Measurements from ENCODE around the gene TPRX1.
"Not testable (repeated sequence)": the region's sequence is repeated elsewhere in the genome, so short reads cannot be mapped to it uniquely, and the experiment has no call there.

Gene TPRX1, protein sequence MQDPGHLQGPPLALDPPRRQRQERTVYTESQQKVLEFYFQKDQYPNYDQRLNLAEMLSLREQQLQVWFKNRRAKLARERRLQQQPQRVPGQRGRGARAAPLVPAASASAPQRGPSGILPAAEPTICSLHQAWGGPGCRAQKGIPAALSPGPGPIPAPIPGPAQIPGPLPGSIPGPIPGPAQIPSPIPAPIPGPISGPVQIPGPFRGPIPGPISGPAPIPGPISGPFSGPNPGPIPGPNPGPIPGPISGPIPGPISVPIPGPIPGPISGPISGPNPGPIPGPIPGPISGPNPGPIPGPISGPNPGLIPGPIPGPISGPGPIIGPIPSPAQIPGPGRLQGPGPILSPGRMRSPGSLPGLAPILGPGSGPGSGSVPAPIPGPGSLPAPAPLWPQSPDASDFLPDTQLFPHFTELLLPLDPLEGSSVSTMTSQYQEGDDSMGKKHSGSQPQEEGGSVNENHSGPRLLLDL

DNA sequence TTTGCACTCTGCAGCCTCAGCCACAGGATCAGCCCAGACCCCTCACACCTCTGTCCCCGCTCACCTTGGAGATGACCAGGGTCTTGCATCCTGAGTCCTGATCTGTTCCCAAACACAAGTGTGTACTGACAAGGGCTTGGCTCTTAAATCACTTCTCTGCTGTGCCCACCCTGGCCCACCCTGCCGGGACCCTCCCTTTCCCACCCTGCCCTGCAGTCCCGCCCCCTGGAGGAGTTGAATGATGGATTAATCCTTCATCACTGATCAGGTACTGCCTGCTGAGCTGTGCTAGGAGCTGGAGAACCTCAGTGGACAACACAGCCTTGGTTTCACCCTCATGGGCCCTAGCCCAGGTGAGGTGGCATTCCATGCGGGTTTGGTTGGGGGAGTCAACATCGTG, at the start of gene TPRX1:
Gene TPRX1 (minus strand): TSS at position 101 of the 400 bp plus-strand sequence. CDS start 12 bp downstream, at position 89.
- DNase-seq (ENCODE audit: low read depth), result not testable (repeated sequence)

DNA sequence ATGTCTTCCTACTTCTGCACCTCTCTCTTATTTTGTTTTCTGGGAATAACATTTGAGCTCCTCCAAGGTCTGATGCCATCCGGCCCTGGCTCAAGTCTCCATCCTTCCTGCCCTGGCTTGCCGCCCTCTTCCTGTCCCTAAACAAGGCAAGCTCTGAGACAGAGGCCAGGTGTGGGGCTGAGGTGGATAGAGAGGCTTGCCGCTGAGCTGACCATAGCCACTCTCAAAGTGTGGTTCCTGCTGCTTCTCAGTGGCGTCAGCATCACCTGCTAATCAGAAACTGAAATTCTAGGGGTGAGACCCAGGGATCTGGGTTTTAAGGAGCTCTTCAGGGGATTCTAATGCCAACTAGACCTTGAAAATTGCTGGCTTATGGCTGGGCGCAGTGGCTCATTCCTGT, 48.7 kb upstream of the TPRX1 start:
- no peak for DNase-seq (ENCODE audit: low read depth)

DNA sequence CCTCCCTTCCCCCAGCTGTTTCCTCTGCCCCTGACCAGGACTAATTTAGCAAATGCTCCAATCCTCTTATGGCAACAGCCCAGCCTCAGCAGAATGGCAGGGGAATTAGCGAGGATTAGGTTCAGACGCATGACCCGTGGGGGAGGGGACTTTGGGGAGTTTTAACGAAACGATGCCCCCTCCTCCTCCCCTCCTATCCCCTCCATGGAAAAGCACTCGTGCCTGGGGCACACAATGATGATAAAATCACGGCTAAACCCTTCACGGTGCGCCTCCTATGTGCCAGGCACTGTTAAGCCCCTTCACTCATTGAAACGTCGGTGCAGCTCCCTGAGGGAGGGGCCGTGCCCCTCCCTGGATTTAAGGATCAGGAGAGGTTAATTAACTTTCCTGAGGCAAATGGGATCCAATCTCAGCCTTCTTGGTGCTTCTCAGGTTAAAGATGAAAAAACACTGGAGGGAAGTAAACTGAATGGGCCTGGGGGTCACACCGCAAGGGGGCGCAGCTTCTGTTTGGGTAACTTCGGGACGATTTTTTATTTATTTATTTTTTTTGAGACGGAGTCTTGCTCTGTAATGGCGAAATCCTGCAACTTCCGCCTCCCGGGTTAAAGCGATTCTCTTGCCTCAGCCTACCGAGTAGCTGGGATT, 44.6 kb upstream of the TPRX1 start:
- DNase-seq (ENCODE audit: low read depth), result peak; percentile 26

DNA sequence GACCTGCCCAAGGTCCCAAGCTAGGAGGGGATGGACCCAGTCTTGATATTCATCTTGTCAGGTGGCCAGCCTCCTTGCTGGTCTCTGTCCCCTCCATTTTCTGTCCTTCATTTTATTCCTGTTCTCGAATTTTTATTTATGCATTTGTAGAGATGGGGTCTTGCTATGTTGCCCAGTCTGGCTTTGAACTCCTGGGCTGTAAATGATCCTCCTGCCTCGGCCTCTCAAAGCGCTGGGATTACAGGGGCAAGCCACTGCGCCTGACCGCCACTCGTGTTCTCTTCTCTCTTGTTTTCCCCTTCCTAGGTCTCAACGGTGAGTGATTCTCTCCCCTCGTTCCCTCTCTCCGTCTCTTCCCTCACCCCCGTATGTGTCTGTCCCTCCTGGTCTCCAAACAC, 44.1 kb upstream of the TPRX1 start:
- DNase-seq (ENCODE audit: low read depth), result no peak

DNA sequence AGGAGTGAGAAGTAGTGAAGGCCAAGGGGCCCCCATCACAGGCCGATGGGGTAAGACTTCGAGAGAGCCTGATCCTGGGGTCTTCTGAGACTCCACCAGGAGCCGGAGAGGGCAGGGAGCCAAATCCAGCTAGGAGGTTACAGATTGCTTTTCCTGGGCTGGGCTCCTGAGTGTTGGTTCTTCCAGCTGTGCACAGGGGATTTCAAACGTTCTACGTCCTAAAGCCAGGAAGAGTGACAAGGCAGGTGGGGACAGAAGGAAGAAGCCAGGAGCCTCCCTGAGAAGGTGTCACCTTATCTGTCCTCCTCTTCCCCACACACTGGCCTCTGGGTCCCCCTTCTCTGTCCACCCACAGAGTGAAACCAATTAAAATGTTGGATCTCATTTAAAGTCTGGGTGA, 38.6 kb upstream of the TPRX1 start:
- no peak for DNase-seq (ENCODE audit: low read depth)

DNA sequence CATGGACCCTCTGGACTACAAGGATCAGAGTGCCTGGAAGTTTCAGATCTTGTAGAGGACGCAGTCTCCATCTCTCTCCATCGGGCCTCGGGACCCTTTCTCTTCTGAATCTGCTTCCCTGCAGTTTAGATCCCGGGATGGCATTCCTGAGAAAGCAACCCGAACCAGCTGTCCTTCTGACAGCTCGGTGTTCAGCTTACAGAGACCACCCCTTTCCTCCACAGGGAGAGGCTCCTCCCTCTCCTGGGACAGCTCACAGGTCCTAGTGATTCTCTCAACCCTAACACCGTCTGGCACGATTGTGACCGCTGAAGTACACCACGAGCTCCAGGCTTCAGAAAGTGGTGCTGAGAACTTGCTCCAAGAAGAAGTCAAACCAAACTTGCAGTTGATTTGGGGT, 35.6 kb upstream of the TPRX1 start:
- DNase-seq (ENCODE audit: low read depth), result no peak

DNA sequence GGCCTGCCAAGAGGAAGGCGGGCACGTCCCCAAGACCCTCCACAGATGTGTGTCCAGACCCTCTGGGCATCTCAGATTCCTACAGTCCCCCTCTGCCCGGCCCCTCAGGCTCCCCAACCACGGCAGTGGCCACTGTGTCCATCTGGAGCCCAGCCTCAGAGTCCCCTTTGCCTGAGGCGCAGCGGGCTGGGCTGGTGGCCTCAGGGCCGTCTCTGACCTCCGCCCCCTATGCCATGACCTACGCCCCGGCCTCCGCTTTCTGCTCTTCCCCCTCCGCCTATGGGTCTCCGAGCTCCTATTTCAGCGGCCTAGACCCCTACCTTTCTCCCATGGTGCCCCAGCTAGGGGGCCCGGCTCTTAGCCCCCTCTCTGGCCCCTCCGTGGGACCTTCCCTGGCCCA, 35.1 kb upstream of the TPRX1 start:
- no peak for DNase-seq (ENCODE audit: low read depth)

DNA sequence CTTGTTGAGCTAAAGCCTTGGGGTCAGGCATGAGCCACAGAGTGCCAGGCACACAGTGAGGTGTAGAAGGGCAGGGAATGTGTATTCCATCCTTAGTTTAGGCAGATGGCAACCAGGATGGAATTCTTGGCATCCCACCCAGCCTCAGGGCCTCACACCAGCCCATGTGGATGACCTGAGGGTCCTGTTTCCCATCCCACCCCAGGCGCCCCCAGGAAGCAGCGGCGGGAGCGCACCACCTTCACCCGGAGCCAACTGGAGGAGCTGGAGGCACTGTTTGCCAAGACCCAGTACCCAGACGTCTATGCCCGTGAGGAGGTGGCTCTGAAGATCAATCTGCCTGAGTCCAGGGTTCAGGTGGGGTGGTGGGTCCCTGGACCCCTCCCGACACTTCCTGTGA, 31.7 kb upstream of the TPRX1 start:
- no peak for DNase-seq (ENCODE audit: low read depth)

DNA sequence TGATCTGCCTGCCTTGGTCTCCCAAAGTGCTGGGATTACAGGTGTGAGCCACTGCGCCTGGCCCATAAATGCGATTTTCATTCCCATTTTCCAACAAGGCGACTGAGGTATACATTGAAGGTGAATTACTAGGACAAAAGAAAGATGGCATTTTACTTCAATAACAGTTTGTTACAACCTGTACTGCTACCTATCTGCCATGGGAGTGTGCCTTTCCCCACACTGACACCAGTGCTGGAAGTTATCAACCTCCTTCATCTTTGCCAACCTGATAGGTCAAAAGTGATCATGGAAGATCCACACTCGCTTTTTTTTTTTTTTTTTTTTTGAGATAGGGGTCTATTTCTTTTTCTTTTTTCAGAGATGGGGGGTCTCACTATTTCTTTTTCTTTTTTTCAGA, 28.4 kb upstream of the TPRX1 start:
- no peak for DNase-seq (ENCODE audit: low read depth)

DNA sequence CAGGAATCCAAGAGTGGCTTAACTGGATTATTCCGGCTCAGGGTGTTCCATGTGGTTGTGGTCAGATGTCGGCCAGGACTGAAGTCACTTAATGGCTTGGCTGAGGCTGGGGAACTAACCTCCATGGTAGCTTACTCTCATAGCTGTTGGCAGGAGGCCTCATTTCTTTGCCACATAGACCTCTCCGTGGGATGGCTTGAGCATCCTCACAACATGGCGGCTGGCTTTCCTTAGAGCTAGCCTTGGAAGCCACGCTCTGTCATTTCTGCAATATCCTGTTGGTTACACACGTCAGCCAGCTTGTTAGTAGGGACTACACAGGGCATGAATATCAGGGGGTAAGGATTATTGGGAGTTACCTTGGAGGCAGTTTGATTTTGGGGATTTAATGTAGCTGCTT, 22.4 kb upstream of the TPRX1 start:
- no peak for DNase-seq (ENCODE audit: low read depth)

DNA sequence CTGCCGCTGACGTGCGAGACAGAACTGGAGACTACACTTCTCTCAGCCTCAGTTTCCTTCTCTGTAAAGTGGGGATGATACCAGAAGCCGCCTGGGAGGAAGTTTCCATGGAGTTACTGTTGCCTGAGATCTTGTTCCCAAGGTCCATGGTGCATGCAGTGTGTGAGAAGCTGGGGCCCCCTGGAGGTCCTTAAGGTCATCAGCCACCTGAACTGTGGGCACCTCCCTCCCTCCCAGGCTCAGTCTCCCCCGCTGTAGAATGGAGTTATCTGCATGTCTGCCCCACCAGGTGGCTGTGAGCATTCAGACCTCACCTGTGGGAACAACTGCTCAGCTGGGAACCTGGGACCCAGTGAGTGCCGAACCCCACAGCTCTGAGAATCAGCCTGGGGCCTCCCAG, 20.0 kb upstream of the TPRX1 start:
- no peak for DNase-seq (ENCODE audit: low read depth)

DNA sequence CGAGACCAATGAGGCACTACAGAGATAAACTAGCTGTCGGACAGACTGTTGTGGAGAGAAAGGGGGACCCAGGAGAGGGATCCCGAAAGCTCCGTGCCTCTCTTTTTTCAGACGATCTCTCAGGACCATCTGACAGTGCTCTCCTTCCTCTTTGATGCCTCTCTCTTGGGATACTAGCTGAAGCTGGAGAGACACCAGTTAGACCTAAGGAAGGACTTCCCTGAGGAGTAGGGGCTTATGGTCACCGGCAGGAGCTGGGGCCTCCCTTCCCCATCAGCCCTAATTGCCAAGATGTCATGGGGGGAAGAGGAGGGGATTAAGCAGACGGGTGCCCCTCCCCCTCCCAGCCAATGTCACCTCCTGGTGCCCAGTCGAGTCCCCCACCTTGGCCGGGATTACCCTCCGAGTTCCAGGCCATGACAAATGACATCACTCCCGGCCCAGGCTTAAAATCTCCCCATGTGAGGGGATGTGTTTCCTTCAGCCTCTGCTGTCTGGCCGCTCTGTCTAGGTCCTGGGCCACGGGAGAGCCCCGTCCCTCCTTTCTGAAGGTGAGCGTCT, 17.2 kb upstream of the TPRX1 start, which contains the start of gene CRX:
Gene CRX (plus strand): TSS at position 478 of the 561 bp plus-strand sequence. CDS start 12,507 bp downstream, outside the sequence.
- no peak for DNase-seq (ENCODE audit: low read depth)

DNA sequence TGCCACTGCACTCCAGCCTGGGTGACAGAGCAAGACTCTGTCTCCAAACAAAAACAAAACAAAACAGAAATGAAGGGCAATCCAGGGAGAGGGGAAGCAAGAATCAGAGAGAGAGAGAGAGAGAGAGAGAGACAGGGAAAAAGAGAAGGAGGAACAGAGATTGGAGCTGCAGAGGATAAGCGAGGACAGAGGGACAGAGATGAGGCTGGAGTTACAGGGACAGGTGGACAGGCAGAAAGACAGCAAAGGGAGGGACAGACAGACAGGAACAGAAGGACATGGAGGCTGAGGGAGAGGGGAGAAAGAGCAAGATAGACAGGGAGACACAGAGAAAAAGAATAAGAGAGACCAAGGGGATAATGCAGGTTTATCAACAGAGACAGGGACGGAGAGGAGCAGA, 16.1 kb upstream of the TPRX1 start:
- no peak for DNase-seq (ENCODE audit: low read depth)

DNA sequence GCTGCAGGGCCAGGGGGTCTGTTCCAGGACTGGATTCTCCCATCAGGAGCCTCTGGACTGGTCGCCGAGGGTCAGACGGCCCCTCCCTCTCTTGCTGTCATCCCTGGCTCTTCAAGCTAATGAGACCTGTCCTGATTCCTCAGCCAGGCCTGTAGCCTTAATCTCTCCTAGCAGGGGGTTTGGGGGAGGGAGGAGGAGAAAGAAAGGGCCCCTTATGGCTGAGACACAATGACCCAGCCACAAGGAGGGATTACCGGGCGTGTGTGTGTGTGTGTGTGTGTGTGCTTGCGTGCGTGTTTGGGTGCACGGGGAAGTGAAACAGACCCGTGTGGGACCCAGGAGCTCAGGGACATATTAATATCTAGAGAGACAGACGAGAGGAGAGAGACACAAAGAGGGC, 15.5 kb upstream of the TPRX1 start:
- no peak for DNase-seq (ENCODE audit: low read depth)

DNA sequence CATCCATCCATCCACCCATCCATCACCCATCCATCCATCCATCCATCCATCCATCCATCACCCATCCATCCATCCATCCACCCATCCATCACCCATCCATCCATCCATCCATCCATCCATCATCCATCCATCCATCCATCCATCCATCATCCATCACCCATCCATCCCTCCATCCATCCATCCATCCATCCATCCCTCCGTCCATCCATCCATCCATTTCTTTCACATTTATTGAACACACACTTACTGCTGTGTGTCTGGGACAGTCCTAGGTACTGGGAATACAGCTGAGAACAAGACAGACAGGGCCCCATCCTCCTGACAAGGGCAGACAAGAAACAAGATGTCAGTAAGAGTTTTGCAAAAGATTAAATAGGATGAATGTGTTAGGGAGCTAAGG, 13.9 kb upstream of the TPRX1 start:
- DNase-seq (ENCODE audit: low read depth), result not testable (repeated sequence)

DNA sequence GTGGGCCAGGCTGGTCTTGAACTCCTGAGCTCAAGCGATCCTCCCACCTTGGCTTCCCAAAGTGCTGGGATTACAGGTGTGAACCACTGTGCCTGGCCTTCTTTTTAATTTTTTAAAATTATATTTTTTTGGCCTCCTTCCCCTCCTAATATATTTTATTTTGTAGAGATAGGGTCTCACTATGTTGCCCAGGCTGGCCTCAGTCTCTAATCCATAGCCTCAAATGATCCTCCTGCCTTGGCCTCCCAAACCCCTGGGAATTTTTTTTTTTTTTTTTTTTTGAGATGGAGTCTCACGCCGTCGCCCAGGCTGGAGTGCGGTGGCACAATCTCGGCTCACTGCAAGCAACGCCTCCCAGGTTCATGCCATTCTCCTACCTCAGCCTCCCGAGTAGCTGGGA, 11.9 kb upstream of the TPRX1 start:
- not testable (repeated sequence) for DNase-seq (ENCODE audit: low read depth)

DNA sequence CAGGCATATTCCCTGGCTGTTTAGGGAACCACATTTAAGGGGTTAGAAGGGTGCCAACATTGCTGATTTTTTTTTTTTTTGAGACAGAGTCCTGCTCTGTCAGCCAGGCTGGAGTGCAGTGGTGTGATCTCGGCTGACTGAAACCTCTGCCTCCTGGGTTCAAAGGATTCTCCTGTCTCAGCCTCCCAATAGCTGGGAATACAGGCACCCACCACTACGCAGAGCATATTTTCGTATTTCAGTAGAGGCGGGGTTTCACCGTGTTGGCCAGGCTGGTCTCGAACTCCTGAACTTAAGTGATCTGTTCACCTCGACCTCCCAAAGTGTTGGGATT, 9.6 kb upstream of the TPRX1 start:
- no peak for DNase-seq (ENCODE audit: low read depth)

DNA sequence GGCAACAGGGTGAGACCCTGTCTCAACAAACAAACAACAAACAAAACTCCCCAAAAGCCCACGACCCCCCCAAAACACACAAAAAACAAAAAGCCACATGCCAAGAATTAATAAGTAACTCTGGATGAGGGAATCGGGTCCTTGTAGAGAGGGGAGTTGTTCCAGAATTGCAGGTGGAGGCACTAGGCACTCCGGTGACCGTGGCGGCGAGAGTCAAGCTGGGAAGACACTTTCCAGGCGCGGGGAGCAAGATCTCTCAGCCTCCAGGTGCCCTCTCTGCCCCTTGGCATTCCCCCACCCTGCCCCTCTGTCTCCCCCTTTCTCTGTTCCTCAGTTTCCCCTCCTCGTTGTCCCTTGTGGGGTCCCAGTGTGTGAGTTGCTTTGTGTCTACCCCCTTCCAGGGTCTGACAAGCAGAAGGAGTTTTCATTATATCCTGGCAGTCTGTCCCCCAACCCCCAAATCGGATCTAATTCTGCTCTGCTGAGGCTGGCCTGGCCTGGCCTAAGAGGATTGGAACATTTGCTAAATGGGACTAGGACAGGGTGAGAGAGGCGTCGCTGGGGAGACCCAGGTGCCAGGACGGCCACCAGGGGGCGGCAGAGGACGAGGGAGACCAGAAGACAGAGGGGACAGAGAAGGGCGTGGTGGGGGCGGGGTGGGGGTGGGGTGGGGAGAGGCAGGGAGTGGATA, 9.1 kb upstream of the TPRX1 start:
- DNase-seq (ENCODE audit: low read depth), result peak; percentile 79

DNA sequence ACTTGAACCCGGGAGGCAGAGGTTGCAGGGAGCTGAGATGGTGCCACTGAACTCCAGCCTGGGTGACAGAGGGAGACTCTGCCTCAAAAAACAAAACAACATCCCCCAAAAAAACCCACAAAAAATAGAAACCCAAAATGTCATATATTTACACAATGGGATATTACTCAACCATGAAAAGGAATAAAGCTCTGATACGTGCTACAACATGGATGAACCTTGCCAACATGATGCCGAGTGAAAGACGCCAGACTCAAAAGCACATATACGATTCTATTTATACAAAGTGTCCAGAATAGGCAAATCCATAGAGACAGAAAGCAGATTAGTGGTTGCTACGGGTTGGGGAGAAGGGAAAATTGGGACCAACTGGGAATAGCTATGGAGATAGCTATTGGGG, 2.1 kb upstream of the TPRX1 start:
- no peak for DNase-seq (ENCODE audit: low read depth)

DNA sequence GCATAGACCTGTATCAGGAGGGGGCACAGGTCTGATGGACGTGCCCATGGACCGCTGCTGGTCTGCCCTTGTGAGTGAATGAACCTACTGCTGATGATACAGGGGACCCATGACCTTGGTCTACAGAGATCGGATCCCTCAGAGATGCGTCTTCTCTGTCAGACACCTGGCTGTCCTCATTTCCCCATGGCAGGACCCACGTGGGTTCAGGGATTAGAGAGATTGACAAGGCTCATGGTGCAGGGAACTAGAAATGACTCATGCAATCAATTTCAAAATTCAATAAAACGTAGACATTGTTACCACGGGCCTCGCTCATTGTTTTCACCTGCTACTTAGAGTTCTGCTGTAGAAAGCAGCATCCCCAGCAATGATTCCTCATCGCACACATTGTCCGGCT, 962 bp upstream of the TPRX1 start:
- DNase-seq (ENCODE audit: low read depth), result no peak

DNA sequence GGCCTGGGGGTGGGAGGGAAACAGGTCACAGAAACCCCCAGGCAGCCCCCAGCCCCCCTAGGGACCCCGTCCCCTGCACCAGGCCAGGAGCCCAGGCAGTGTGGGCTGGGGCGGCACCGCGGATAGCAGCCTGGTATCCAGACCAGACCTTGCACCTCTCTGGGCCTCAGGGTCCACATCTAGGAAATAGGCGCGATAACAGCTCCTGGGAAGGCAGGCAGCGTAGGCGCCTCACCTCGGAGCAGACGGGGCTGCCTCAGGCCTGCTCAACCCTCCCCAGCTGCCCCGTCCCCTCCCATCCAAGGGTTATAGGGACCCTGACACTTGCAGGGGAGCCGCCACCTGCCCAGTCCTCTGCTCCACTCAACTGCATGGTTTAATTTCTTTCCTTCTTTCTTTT, 680 bp downstream of the TPRX1 start:
- DNase-seq (ENCODE audit: low read depth), result not testable (repeated sequence)

DNA sequence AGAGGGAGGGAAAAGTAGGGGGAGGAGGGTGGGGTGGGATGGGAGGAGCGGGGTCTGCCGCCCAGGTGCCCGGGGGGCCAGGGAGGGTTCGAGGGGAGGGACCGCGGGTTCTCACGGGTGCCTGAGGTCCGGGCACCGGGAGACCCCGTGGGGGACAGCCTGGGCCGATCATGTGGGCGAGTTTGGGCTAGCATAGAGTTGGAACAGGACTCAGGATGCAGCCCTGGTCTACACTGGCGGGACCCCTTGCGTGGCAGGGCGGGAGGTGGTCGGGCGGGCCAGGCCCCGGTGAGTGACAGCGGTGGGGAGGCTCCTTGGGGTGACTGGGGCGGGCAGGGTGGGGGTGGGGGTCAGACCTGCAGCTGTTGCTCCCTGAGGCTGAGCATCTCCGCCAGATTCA, 1.2 kb downstream of the TPRX1 start:
- not testable (repeated sequence) for DNase-seq (ENCODE audit: low read depth)
